ENCODE measurements around the gene PARP4.

- TF ChIP-seq, protein P1, sequence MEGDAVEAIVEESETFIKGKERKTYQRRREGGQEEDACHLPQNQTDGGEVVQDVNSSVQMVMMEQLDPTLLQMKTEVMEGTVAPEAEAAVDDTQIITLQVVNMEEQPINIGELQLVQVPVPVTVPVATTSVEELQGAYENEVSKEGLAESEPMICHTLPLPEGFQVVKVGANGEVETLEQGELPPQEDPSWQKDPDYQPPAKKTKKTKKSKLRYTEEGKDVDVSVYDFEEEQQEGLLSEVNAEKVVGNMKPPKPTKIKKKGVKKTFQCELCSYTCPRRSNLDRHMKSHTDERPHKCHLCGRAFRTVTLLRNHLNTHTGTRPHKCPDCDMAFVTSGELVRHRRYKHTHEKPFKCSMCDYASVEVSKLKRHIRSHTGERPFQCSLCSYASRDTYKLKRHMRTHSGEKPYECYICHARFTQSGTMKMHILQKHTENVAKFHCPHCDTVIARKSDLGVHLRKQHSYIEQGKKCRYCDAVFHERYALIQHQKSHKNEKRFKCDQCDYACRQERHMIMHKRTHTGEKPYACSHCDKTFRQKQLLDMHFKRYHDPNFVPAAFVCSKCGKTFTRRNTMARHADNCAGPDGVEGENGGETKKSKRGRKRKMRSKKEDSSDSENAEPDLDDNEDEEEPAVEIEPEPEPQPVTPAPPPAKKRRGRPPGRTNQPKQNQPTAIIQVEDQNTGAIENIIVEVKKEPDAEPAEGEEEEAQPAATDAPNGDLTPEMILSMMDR (IDR thresholded peaks at IDR 0.05 in 8 of 11, conservative IDR thresholded peaks at IDR 0.05 in 3 of 11), result no peak
- TF ChIP-seq POLR2AphosphoS5 (IDR thresholded peaks at IDR 0.05), result no peak
Observed at GRCh38 chr13:24493356-24493755, 19.2 kb downstream of the PARP4 start.
